ENCODE results near the gene MAFG. TPM values are rescaled to one million over a fixed set of nuclear protein-coding genes. Genes with fewer than 3 reads are reported as not detected.

The MAFG gene
- total and polyA plus RNA-seq, 2 of the 13 experiments (the other 11 are each of a cell fraction or from before 2014, with no cell fraction given): 14.5 to 20.0 TPM

DNA sequence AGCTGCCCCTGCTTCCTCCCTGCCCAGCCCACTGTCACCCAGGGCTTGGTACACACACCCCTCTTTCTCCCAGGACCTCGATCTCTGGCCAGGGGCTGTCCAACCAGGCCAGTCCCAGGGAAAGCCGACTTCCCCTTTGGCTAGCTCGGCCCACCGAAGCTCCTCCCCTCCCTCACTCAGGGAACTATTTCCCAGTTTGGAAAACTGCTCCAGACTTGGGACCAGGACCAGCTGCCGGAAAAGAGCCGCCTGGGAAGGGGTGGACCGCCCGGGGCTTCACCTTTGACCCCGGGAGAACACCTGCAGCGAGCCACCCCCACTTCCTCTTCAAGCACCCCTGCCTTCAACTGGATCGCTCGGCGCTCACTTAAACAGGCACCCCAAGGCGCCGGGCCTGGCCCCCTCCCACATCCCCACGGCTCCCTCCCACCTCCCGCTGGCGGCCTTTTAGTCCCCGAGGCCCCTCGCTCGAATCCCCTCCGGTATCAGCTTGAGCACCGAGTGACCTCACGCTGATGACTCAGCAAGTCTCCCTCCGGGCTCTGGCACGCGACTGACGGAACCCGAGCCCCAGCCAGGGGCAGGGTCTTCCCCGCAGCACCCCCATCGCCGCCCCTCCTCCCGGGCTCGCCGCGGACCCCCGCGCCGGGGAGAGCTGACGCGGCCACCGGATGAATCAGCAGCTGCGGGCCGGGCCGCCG, 934 bp downstream of the MAFG start (continued):
- TF ChIP-seq, protein P1, sequence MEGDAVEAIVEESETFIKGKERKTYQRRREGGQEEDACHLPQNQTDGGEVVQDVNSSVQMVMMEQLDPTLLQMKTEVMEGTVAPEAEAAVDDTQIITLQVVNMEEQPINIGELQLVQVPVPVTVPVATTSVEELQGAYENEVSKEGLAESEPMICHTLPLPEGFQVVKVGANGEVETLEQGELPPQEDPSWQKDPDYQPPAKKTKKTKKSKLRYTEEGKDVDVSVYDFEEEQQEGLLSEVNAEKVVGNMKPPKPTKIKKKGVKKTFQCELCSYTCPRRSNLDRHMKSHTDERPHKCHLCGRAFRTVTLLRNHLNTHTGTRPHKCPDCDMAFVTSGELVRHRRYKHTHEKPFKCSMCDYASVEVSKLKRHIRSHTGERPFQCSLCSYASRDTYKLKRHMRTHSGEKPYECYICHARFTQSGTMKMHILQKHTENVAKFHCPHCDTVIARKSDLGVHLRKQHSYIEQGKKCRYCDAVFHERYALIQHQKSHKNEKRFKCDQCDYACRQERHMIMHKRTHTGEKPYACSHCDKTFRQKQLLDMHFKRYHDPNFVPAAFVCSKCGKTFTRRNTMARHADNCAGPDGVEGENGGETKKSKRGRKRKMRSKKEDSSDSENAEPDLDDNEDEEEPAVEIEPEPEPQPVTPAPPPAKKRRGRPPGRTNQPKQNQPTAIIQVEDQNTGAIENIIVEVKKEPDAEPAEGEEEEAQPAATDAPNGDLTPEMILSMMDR (CRISPR knock-in tag; IDR thresholded peaks at IDR 0.05): no peak
- peak; percentile 40; the same call in 1 of the 2 replicates for TF ChIP-seq NCOR1 (IDR thresholded peaks at IDR 0.05; ENCODE audit: borderline replicate concordance, low read length)
- TF ChIP-seq ARNT (IDR thresholded peaks at IDR 0.05): no peak
- TF ChIP-seq PHF5A (CRISPR knock-in tag; IDR thresholded peaks at IDR 0.05; ENCODE audit: low read depth, unreplicated experiment): no peak
- TF ChIP-seq, protein P2, sequence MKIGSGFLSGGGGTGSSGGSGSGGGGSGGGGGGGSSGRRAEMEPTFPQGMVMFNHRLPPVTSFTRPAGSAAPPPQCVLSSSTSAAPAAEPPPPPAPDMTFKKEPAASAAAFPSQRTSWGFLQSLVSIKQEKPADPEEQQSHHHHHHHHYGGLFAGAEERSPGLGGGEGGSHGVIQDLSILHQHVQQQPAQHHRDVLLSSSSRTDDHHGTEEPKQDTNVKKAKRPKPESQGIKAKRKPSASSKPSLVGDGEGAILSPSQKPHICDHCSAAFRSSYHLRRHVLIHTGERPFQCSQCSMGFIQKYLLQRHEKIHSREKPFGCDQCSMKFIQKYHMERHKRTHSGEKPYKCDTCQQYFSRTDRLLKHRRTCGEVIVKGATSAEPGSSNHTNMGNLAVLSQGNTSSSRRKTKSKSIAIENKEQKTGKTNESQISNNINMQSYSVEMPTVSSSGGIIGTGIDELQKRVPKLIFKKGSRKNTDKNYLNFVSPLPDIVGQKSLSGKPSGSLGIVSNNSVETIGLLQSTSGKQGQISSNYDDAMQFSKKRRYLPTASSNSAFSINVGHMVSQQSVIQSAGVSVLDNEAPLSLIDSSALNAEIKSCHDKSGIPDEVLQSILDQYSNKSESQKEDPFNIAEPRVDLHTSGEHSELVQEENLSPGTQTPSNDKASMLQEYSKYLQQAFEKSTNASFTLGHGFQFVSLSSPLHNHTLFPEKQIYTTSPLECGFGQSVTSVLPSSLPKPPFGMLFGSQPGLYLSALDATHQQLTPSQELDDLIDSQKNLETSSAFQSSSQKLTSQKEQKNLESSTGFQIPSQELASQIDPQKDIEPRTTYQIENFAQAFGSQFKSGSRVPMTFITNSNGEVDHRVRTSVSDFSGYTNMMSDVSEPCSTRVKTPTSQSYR (CRISPR knock-in tag; IDR thresholded peaks at IDR 0.05; ENCODE audit: borderline replicate concordance): peak; percentile 44; the same call in 1 of the 2 replicates
- no peak for TF ChIP-seq PAX8 (CRISPR knock-in tag; IDR thresholded peaks at IDR 0.05; ENCODE audit: borderline replicate concordance)
- TF ChIP-seq ZNF773 (CRISPR knock-in tag; IDR thresholded peaks at IDR 0.05; ENCODE audit: borderline replicate concordance): no peak
- no peak for TF ChIP-seq ZNF678 (CRISPR knock-in tag; IDR thresholded peaks at IDR 0.05)
- TF ChIP-seq ZNF546 (CRISPR knock-in tag; conservative IDR thresholded peaks at IDR 0.05): peak; percentile 50; the same call in 1 of the 2 replicates
- TF ChIP-seq, protein P3, sequence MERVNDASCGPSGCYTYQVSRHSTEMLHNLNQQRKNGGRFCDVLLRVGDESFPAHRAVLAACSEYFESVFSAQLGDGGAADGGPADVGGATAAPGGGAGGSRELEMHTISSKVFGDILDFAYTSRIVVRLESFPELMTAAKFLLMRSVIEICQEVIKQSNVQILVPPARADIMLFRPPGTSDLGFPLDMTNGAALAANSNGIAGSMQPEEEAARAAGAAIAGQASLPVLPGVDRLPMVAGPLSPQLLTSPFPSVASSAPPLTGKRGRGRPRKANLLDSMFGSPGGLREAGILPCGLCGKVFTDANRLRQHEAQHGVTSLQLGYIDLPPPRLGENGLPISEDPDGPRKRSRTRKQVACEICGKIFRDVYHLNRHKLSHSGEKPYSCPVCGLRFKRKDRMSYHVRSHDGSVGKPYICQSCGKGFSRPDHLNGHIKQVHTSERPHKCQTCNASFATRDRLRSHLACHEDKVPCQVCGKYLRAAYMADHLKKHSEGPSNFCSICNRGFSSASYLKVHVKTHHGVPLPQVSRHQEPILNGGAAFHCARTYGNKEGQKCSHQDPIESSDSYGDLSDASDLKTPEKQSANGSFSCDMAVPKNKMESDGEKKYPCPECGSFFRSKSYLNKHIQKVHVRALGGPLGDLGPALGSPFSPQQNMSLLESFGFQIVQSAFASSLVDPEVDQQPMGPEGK (CRISPR knock-in tag; IDR thresholded peaks at IDR 0.05): peak; percentile 82
- TF ChIP-seq ZNF564 (CRISPR knock-in tag; IDR thresholded peaks at IDR 0.05): no peak
- TF ChIP-seq, protein P4, sequence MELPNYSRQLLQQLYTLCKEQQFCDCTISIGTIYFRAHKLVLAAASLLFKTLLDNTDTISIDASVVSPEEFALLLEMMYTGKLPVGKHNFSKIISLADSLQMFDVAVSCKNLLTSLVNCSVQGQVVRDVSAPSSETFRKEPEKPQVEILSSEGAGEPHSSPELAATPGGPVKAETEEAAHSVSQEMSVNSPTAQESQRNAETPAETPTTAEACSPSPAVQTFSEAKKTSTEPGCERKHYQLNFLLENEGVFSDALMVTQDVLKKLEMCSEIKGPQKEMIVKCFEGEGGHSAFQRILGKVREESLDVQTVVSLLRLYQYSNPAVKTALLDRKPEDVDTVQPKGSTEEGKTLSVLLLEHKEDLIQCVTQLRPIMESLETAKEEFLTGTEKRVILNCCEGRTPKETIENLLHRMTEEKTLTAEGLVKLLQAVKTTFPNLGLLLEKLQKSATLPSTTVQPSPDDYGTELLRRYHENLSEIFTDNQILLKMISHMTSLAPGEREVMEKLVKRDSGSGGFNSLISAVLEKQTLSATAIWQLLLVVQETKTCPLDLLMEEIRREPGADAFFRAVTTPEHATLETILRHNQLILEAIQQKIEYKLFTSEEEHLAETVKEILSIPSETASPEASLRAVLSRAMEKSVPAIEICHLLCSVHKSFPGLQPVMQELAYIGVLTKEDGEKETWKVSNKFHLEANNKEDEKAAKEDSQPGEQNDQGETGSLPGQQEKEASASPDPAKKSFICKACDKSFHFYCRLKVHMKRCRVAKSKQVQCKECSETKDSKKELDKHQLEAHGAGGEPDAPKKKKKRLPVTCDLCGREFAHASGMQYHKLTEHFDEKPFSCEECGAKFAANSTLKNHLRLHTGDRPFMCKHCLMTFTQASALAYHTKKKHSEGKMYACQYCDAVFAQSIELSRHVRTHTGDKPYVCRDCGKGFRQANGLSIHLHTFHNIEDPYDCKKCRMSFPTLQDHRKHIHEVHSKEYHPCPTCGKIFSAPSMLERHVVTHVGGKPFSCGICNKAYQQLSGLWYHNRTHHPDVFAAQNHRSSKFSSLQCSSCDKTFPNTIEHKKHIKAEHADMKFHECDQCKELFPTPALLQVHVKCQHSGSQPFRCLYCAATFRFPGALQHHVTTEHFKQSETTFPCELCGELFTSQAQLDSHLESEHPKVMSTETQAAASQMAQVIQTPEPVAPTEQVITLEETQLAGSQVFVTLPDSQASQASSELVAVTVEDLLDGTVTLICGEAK (IDR thresholded peaks at IDR 0.05): no peak
- TF ChIP-seq, protein P4 (CRISPR knock-in tag; IDR thresholded peaks at IDR 0.05): peak; percentile 68

All from HepG2 (cell line).